Testis (tissue), 2 donors: Measurements from ENCODE around the gene TESK1.

ENCODE experiments used
- CTCF ChIP-seq, 3 experiments: fragments of 450-650 bp in 2 of 3; fragments of 200-600 bp in 1 of 3; sonication (generic) in 1 of 3; IDR thresholded peaks; one replicate each; pipeline ENCODE4 v1.5.1; 2016 to 2019; ENCODE audit warnings: antibody characterized with exemption in 3 of 3, mild to moderate bottlenecking in 2 of 3, moderate library complexity in 1 of 3
- POLR2A ChIP-seq: fragments of 450-650 bp; IDR thresholded peaks from one replicate; pipeline ENCODE4 v1.6.1; 2017; ENCODE audit warnings: antibody characterized with exemption, mild to moderate bottlenecking, moderate library complexity

- no peak for TF ChIP-seq CTCF (IDR thresholded peaks at IDR 0.05)
- TF ChIP-seq POLR2A = no peak
Measured at GRCh38 chr9:35558185-35558584, 46.9 kb upstream of the TESK1 start.
